NT2/D1 (cell line): ENCODE measurements around the gene MGST2.

Experiments used
- YY1 ChIP-seq: IDR thresholded peaks from 2 replicates; pipeline ENCODE4 v1.6.1; 2011; ENCODE audit not compliant: insufficient read length, insufficient read depth
- ZNF274 ChIP-seq: IDR thresholded peaks from 2 replicates; pipeline ENCODE4 v1.6.1; 2011; ENCODE audit warnings: mild to moderate bottlenecking, low read depth, low read length

DNA sequence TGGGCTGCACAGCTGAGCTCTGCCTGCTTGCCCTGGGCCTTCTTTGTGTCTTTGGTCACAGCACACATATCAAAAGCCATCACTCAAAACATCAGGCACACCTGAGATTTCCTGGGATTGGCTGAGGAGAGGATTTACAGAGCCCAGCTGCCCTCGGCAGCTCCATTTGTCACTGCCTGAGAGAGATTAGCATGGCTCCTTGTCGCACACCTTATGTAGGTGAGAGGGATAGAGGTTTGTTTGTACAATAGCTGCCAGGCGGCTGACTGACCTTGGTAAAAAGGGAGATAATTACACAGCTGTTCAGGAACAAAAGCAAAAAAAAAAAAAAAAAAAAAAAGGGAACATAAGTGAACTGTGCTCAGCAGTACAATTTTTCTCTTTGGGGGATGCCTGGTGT, 63.2 kb downstream of the MGST2 start:
- TF ChIP-seq YY1 (no peak), ZNF274 (no peak)
